Measurements from ENCODE around the gene BANP.

DNA sequence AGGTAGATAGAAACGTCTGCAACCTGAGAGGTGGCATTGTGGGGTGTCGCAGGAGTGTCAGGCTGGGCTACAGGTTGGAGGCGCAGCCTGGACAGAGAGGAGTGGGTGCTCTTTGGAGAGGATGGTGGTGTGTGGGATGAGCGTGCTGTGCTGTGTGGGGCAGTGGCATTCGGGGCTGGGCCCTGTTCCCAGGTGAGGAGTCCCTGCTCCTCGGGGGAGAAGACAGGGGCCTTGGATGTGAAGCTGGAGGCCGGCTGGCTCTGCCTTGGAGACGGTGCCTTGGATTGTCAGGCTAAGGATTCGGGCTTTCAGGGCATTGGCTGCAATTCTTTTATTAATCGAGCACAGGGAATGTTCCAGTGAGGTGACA is 69.3 kb downstream of the BANP start:
- TF ChIP-seq POLR2AphosphoS5 (IDR thresholded peaks at IDR 0.05; ENCODE audit: low read depth, low read length) (no peak), TAF1 (IDR thresholded peaks at IDR 0.05; ENCODE audit: low read depth, low read length) (no peak), POLR2A (IDR thresholded peaks at IDR 0.05; ENCODE audit: low read depth, low read length) (no peak)
